Skin of body (tissue), 2 donors: Measurements from ENCODE around the gene ARL15. TPM values are rescaled to one million over a fixed set of nuclear protein-coding genes. Genes with fewer than 3 reads are reported as not detected.
A peak's percentile ranks its signal among the peaks of the same experiment; 100 is the strongest.
"Not testable (repeated sequence)": the region's sequence is repeated elsewhere in the genome, so short reads cannot be mapped to it uniquely, and the experiment has no call there.

Experiments used
- DNase-seq: peaks from one replicate; lab custom pipeline; 2025; lab: John Stamatoyannopoulos, UW
- total RNA-seq: library from RNA; depleted of rRNA; stranded (reverse); fragments of >200 nt; gene quantifications from one replicate; pipeline ENCODE4 v1.2.3, GENCODE V29; 2014

The ARL15 gene
- total RNA-seq, 1 donor from 2014 or later: 73.2 TPM

DNA sequence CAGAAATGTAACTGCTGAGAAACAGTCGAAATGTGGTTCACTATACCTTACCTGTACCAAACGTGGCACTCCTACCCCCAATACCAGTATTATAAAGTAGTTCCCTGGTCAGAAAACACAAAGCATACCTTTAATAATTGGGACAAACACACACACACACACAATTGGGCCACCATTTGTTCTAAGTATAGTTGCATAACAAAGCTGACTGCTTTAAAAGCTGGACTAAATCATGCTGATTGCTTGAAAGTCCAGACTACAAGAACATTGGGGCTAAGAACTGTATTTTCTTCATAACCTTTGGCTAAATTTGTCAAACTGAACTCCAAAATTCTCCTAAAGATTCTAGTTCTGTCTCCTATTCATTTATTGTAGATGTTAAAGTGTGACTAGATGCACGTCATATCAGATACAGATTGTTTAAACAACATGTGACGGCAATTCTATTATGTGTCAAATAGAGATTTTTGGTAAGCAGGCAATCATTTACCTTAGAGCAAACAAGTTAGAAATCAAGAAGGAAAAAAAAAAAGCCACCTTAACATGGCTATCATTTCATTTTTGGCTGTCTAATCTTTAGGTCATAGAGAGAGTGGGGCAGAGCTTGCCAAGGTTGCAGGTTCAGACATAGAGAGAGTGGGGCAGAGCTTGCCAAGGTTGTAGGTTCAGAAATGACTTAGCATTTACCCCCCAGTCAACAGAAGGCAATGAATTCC, 265.1 kb downstream of the ARL15 start:
- no peak for DNase-seq

- not testable (repeated sequence) for DNase-seq
These were observed 266.1 kb downstream of the ARL15 start for GRCh38 chr5:54044276-54044675.

DNA sequence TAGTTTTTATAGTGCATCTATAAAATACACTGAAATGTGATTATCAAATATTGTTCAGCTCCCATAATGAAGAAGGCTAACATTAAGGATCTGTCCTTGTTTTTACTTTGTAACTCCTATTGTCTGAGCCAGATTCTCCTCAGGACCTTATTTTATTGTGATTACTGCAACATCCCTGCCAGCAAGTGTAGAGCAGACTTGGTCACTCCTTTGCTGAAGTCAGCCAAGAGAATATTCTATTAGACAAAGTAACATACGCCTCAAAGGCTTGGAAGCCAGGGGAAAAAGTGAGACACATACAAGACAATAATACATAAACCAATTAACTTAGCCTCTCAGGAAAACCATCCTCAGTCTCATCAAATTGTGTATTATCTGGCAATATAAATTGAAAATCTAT, 269.6 kb downstream of the ARL15 start:
- peak; percentile 36 for DNase-seq

- DNase-seq: no peak
These were observed 270.4 kb downstream of the ARL15 start for GRCh38 chr5:54040018-54040417.

DNA sequence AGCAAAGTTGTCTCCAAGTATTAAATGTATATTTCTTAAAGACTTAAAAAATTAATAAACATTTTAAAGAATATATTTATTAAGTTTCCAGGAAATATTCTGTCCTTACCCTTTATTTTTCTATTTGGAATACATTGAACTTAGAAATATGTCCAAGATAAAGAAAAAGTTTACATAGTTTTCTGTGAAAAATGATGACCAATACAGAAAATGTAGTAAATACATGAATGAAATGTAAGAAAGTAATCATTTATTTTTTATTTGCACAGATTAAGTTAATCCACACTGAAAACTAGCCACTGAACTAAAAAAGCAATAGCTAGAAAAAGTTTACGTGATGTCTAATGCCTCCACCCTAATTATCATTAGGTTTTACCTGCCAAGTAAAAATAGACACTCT, 273.2 kb downstream of the ARL15 start:
- DNase-seq: no peak

GRCh38 chr5:54030981-54031380, 279.4 kb downstream of the ARL15 start:
- no peak for DNase-seq

GRCh38 chr5:54024466-54024865, 285.9 kb downstream of the ARL15 start:
- DNase-seq: no peak

GRCh38 chr5:54022223-54022622, 288.1 kb downstream of the ARL15 start:
- no peak for DNase-seq

DNA sequence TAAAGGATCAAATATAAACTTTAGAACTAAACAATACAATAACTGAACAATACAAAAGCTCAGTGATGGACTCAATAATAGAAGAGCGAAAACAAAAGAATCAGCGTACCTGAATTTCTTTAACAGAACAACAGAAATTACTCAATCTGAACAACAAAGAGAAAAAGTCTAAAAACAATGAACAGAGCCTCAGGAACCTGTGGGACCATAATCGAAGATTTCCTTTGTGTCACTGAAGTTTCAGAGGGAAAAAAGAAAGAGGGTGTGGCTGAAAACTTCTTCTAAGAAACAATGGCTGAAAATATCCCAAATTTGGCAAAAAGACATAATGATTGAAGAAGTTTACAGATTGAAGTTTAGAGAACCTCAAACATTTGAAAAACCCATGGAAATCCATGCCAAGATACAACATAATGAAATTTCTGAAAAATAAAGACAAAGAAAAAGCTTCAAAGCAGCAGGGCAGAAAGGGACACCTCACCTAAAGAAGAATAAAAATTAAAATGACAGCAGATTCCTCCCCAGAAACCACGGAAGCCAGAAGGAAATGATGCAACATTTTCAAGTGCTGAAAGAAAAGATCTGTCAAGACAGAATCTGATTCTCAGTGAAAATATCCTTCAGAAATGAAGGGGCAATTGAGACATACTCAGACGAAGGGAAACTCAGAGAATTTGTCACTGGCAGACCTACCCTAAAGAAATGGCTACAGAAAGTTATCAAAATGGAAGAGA, 288.8 kb downstream of the ARL15 start:
- no peak for DNase-seq

DNA sequence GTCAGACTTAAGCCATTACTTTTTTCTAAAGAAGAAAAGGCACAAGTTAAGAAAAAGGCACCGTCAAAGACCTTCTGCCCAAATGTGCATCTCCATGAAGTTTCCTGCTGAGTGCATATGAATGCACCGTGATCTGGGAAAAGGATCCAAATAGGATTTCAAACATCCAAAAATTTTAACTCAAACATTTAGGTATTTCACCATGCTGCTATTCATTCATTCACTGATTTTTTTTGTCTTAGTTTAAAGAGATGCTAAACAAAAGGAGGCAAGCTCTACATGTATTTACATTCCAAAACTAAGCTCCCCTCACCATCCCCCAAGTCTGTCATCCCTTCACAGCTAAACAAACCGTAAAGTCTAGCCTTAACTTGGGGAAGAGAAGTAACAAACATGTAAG, 291.9 kb downstream of the ARL15 start:
- DNase-seq: no peak

GRCh38 chr5:54017580-54017979, 292.8 kb downstream of the ARL15 start:
- no peak for DNase-seq

DNA sequence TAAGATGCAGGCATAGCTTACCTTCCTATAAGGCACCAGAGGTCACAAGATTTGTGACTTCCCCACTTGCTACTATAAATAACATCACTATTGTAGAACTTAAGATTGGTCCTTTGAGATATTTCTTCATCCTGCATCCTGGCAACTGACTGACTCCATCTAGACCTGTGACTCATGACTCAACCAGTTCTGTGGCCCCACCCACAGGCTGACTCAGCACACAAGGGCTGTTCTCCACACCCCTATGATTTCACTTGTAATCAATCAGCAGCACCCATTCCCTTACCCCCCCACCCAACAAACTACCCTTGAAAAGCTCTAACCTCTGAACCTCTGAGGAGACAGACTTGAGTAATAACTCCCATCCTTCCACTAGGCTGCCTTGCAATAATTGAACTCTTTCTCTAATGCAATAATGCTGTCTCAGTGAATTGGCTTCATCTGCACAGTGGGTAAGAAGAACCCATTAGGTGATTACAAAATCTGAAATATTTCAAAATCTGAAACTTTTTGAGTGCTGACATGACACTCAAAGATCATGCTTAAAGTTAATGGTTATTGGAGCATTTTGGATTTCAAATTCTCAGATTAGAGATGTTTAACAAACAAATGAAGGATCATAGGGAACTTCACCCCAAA, 296.7 kb downstream of the ARL15 start:
- DNase-seq: no peak

- no peak for DNase-seq
These were observed 300.5 kb downstream of the ARL15 start for GRCh38 chr5:54009828-54010227.

DNA sequence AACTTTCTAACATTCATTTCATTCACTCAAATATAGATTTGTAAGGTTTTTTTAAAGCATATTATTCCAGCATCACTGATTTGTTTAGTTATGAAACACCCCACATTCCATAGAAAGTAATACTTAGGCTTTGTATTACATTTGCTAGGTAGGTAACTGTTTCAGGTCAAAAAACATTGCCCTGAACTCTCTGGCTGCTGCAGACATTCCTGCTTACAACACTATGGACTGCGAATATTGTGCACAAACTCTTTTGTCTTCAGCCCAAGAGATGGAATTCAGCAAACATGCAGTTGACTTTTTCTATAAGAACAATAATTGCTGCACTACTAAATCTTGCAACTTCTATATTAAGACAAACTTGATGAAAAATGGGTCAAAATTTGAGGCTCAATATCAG, 301.0 kb downstream of the ARL15 start:
- DNase-seq: peak; percentile 11

- peak; percentile 30 for DNase-seq
These were observed 302.3 kb downstream of the ARL15 start for GRCh38 chr5:54007827-54008777.

DNA sequence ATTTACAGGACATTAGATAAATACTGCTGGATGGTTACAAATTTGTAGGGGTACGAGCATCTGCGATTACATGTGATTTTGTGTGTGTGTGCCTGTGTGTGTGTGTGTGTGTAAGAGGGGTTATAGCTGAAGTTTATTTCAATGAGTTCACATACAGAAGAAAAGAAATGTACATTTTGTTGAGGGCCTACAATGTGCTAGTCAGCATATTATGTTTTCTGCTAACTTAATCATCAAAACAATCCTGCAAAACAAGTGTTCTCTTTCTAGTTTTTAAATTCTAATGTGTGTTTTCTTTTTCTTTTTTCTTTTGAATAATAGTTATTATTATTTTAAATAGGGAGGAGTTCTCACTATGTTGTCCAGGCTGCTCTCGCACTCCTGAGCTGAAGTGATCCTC, 305.7 kb downstream of the ARL15 start:
- DNase-seq: no peak

GRCh38 chr5:54002779-54003178, 307.6 kb downstream of the ARL15 start:
- DNase-seq: no peak

DNA sequence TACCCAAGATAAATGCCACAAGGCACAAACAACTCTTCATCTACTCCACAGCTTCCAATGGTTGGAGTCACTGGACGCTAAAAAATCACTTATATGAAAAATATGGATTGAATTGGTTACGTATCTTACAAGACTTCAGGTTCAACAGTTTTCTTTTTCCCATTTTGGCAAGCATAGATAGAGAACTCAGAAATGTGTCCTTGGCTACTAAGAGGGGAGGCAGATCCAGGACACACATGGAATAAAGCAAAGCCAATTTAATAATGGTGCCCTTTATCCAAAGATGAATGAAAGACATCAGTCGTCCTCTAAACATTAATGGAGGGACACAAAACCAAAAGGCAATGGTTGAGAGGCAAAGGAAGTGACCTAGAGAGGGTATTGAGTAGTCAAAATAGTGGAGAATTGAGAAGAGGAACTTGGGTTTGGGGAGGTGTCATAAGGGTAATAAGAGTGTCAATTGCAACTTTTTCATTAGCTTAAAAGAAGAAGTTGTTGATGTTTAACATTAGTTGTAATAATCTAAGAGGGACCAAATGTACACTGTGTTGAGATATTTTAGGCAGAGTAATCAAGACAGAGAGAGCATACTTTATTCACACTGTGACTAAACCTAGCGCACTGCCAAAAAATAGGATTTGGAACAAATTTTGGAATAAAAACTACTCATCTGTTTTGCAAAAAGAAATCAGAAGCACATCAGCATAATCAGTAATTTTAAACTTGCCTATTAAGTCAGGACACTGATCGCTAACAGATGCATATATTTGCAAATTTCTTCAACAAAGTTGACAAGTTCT, 308.2 kb downstream of the ARL15 start:
- DNase-seq: peak; percentile 71

GRCh38 chr5:54000011-54000410, 310.4 kb downstream of the ARL15 start:
- no peak for DNase-seq
